ENCODE measurements around the gene FAM210A. TPM values are rescaled to one million over a fixed set of nuclear protein-coding genes. Genes with fewer than 3 reads are reported as not detected.

The FAM210A gene
- polyA plus RNA-seq, 1 experiment, result 9.9 TPM

DNA sequence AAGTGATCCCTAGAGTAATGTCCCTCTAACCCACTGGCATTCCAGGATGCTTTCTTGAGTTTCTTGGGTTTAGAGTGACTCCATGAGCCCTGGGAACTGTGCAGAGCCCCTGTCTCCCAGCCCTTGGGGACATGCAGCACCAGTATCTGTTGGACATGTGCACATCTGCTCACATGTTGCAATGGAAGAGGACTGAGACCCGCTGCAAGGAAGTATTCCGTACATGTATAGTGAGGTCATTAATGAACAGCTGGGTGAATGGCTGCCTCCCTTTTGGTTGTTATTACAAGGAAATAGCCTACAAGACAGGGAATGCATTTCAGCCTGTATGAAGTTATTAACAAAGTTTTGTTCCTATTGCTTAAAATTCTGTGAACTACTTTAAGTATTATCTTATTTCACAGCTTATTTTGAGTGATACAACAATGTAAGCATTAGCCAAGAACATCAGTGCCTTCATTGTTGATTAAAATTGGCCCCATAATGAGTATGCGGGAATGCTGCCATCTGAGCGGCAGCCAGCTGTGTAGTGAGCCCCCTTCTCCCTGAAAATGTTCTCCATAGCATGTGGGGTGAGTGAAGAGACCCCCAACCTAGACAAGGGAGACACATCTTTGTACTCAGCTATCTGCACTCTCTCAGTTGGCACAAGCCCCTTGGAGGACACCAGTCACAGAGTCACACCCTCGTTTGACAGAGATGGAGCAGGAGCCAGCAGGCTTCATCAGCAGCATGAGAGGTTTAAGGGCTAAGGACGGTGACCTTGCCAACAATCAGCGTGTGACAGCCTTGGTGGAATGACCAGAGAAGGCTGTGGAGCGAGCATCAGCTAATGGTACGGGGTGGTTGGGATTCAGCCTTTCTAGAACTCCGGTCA, 87.4 kb downstream of the FAM210A start:
- no peak for DNase-seq (ENCODE audit: low read depth)
- no peaks in the 10 kb centered on the region for H3K36me3 ChIP-seq (ENCODE audit: control insufficient read depth, insufficient read depth, low read length)
- H3K27me3 ChIP-seq (ENCODE audit: control insufficient read depth, insufficient read depth, low read length), result peaks cover 3% of the 10 kb centered on the region; the same call in 1 of the 2 replicates
- ChIA-PET CTCF (interaction anchor here (1.4 kb wide), 1 partner anchor 80 kb away, joined by 3 read pairs; no protein-coding TSS in a partner anchor), POLR2A (no interaction called here)
- TF ChIP-seq, protein P1, sequence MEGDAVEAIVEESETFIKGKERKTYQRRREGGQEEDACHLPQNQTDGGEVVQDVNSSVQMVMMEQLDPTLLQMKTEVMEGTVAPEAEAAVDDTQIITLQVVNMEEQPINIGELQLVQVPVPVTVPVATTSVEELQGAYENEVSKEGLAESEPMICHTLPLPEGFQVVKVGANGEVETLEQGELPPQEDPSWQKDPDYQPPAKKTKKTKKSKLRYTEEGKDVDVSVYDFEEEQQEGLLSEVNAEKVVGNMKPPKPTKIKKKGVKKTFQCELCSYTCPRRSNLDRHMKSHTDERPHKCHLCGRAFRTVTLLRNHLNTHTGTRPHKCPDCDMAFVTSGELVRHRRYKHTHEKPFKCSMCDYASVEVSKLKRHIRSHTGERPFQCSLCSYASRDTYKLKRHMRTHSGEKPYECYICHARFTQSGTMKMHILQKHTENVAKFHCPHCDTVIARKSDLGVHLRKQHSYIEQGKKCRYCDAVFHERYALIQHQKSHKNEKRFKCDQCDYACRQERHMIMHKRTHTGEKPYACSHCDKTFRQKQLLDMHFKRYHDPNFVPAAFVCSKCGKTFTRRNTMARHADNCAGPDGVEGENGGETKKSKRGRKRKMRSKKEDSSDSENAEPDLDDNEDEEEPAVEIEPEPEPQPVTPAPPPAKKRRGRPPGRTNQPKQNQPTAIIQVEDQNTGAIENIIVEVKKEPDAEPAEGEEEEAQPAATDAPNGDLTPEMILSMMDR (IDR thresholded peaks at IDR 0.05; ENCODE audit: insufficient read depth, low read depth, low read length), result no peak
- H3K4me3 ChIP-seq (ENCODE audit: low read depth, low read length), result no peak overlapping the region

DNA sequence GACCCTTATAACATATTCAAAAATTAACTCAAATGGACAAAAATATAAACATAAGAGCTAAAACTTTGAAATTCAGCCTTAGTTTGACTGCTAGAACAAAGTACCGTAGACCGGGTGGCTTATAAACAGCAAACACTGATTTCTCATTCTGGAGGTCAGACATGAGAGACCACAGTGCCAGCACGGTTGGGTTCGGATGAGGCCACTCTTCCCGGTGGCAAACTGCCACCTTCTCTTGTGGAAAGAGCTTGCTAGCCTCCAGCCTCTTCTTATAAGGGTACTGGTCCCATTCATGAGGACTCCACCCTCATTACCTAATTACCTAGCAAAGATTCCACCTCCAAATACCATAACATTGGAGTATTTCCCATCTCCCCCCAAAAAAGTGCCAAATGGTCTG, 91.3 kb downstream of the FAM210A start:
- Histone ChIP-seq H3K36me3 (ENCODE audit: control insufficient read depth, insufficient read depth, low read length) (no peaks in the 10 kb centered on the region), H3K27me3 (ENCODE audit: control insufficient read depth, insufficient read depth, low read length) (no peaks in the 10 kb centered on the region; the same call in 1 of the 2 replicates), H3K4me3 (ENCODE audit: low read depth, low read length) (no peak overlapping the region)
- ChIA-PET POLR2A (no interaction called here), CTCF (interaction anchor here (0.6 to 0.8 kb wide), 2 partner anchors 523 to 861 kb away, joined by 3 to 5 read pairs; no protein-coding TSS in a partner anchor)
- TF ChIP-seq, protein P1 (IDR thresholded peaks at IDR 0.05; ENCODE audit: insufficient read depth, low read depth, low read length), result no peak
- no peak for DNase-seq (ENCODE audit: low read depth)

DNA sequence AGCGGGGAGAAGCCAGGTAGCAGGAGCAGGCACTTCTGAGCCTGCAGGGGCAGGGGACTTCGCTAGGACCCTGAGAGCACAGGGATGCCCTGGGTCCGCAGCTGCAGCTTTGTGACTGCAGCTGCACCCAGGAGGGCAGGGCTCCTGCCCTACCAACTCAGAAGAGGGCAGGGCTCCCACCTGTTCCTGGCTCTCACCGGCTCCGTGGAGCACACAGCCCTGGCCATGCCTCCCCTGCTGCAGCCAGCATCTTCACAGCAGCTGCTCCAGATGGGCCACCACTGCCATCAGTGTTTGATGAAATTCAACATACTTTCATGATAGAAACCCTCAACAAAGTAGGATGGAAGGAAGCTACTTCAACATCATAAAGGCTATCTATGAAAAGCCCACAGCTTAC, 92.7 kb downstream of the FAM210A start:
- H3K27me3 ChIP-seq (ENCODE audit: control insufficient read depth, insufficient read depth, low read length), result no peaks in the 10 kb centered on the region; the same call in 1 of the 2 replicates
- TF ChIP-seq, protein P1 (IDR thresholded peaks at IDR 0.05; ENCODE audit: insufficient read depth, low read depth, low read length), result no peak
- H3K4me3 ChIP-seq (ENCODE audit: low read depth, low read length), result no peak overlapping the region
- POLR2A ChIA-PET, result no interaction called here
- H3K36me3 ChIP-seq (ENCODE audit: control insufficient read depth, insufficient read depth, low read length), result no peaks in the 10 kb centered on the region
- CTCF ChIA-PET, result interaction anchor here (0.6 kb wide), 1 partner anchor 630 kb away, joined by 3 read pairs; no protein-coding TSS in a partner anchor
- DNase-seq (ENCODE audit: low read depth), result no peak

DNA sequence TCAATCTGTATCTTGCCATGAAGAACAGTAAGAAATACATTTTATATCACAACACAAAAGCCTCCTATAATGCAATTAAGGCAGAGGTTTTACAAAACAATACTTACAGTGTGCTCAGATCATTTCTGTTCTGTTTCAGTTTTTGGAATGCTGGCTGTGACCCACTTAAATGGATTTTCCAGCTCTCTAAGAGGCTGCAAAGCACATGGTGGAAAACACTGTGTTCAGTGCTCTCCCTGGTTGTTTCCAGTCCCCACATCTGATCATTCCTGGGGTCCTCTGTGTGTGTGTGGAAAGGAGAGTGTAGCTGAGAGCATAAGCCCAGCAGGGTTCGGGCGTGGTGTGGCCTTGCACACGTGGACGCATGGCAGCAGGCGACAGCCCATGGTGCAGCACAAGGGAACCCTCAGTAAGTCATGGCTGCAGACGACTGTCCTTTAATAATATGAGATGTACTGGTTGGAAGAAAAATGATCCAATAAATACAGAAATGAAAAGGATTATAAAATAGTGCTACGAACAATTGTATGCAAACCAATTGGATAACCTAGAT, 95.6 kb downstream of the FAM210A start:
- Histone ChIP-seq H3K4me3 (ENCODE audit: low read depth, low read length) (no peak overlapping the region), H3K27me3 (ENCODE audit: control insufficient read depth, insufficient read depth, low read length) (no peaks in the 10 kb centered on the region; the same call in none of the 2 replicates), H3K36me3 (ENCODE audit: control insufficient read depth, insufficient read depth, low read length) (no peaks in the 10 kb centered on the region)
- TF ChIP-seq, protein P1 (IDR thresholded peaks at IDR 0.05; ENCODE audit: insufficient read depth, low read depth, low read length), result no peak
- CTCF ChIA-PET, result interaction anchor here (0.6 kb wide), 1 partner anchor 510 kb away, joined by 3 read pairs; no protein-coding TSS in a partner anchor
- DNase-seq (ENCODE audit: low read depth), result no peak
- POLR2A ChIA-PET, result no interaction called here

Measured in BJ (cell line).